ENCODE results near the gene UBE2L6. TPM values are rescaled to one million over a fixed set of nuclear protein-coding genes. Genes with fewer than 3 reads are reported as not detected.

Gene UBE2L6
- total and polyA plus RNA-seq, 4 donors, result 41.5 to 114 (median 88.2) TPM

DNA sequence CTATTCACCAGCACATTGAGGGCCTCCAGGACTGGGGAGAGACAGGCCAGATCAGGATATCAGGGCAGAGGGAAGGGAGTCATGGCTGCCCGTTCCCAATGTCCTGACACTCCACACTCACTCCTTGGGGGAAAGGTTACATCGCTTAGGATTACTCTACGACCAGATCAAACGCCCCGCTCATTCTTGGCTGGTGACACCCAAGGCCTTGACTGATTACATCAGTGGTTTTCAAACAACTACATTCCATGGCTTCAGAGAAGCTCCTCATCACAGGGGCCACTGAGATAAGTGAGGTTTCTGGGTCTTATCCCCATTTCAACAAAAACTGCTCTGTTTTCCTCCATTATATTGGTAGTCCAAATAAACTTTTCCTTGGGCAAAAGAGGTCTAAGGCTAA lies 15.0 kb downstream of the UBE2L6 start:
- H3K27me3 ChIP-seq (ENCODE audit: control insufficient read depth, insufficient read depth, low read length), result no peaks in the 10 kb centered on the region
- no peak for DNase-seq (ENCODE audit: low read depth in 4 of 6, low spot score in 6 of 6)
- no peak overlapping the region for H3K4me3 ChIP-seq (ENCODE audit: low read depth, low read length)
- no peaks in the 10 kb centered on the region for H3K4me1 ChIP-seq (ENCODE audit: control insufficient read depth, insufficient read depth, low read length)
- H3K27ac ChIP-seq (ENCODE audit: low read depth, low read length), result no peak overlapping the region
- WGBS (ENCODE audit: insufficient coverage), result 93% methylated on average over 4 of the region's 5 CpGs
- no peaks in the 10 kb centered on the region for H3K9me3 ChIP-seq (ENCODE audit: control insufficient read depth, insufficient read depth, low read length)
- peaks cover 78% of the 10 kb centered on the region for H3K36me3 ChIP-seq (ENCODE audit: control insufficient read depth, insufficient read depth, low read length)

DNA sequence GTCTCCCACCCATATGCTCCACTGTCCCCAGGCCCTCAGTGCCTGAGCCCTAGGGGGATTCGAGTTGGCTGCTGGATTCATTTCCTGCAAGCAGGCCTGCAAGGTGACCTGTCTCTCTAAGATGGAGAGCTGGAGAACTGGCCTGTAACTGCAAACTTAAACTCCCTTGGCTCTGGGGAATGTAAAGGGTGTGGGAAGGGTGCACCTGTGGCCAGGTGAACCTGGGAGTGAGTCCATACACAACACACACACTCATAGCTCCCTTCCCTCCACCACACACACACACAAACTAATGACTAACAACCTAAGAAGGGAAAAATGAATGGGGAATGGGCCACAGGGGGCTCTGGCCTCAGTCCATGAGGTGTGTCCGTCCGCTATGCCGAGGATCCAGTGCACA lies 15.5 kb downstream of the UBE2L6 start:
- H3K27me3 ChIP-seq (ENCODE audit: control insufficient read depth, insufficient read depth, low read length), result no peaks in the 10 kb centered on the region
- H3K9me3 ChIP-seq (ENCODE audit: control insufficient read depth, insufficient read depth, low read length), result no peaks in the 10 kb centered on the region
- peaks cover 78% of the 10 kb centered on the region for H3K36me3 ChIP-seq (ENCODE audit: control insufficient read depth, insufficient read depth, low read length)
- no peak overlapping the region for H3K27ac ChIP-seq (ENCODE audit: low read depth, low read length)
- 98% methylated on average over 4 of the region's 4 CpGs for WGBS (ENCODE audit: insufficient coverage)
- DNase-seq (ENCODE audit: low read depth in 4 of 6, low spot score in 6 of 6), result no peak
- no peaks in the 10 kb centered on the region for H3K4me1 ChIP-seq (ENCODE audit: control insufficient read depth, insufficient read depth, low read length)
- H3K4me3 ChIP-seq (ENCODE audit: low read depth, low read length), result no peak overlapping the region

DNA sequence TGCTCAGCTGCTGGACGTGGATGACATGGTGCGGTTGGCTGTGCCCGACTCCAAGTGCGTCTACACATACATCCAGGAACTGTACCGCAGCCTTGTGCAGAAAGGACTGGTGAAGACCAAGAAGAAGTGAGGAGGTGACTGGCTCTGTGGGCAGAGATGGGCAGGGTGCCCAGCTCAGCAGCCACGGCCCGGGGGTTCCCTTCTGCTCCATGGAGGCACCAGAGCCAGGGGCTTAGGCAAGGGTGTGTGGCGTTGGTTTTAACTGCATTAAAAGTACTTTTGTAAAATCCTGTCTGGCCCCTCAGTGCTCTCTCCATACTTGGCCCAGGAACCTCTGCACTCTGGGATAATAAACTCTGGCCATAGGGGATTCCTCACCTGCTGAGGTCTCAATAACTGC lies 17.5 kb downstream of the UBE2L6 start:
- 90% methylated on average over 2 of the region's 8 CpGs for WGBS (ENCODE audit: insufficient coverage)
- DNase-seq (ENCODE audit: low read depth in 4 of 6, low spot score in 6 of 6), result no peak
- Histone ChIP-seq H3K4me3 (ENCODE audit: low read depth, low read length) (no peak overlapping the region), H3K9me3 (ENCODE audit: control insufficient read depth, insufficient read depth, low read length) (no peaks in the 10 kb centered on the region), H3K27me3 (ENCODE audit: control insufficient read depth, insufficient read depth, low read length) (no peaks in the 10 kb centered on the region), H3K36me3 (ENCODE audit: control insufficient read depth, insufficient read depth, low read length) (peaks cover 77% of the 10 kb centered on the region), H3K27ac (ENCODE audit: low read depth, low read length) (no peak overlapping the region), H3K4me1 (ENCODE audit: control insufficient read depth, insufficient read depth, low read length) (no peaks in the 10 kb centered on the region)

DNA sequence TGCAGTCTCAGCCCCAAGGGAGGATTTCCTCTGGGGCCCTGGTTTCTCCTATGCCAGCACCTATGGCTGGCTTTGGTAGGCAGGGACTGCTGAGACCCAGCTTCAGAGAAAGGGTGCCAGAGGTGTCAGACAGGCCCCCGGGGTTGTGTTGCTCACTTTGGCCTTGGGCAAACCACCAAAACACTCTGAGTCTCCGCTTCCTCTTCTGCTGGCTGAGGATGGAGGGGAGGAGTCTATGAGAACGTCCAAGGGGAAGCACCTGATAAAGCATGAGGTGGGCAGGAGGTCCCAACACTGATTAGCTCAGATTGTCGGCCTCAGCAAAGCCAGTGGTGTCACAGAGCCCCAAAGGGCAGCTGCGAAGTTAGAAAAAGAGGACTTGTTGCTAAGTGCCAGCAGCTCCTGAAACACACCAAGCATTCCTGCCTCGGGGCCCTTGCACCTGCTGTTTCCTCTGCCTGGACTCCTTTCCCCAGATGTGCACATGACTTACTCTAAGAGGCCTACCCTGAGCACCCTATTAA lies 19.6 kb downstream of the UBE2L6 start:
- peaks cover 63% of the 10 kb centered on the region for H3K36me3 ChIP-seq (ENCODE audit: control insufficient read depth, insufficient read depth, low read length)
- no peaks in the 10 kb centered on the region for H3K9me3 ChIP-seq (ENCODE audit: control insufficient read depth, insufficient read depth, low read length)
- H3K4me1 ChIP-seq (ENCODE audit: control insufficient read depth, insufficient read depth, low read length), result no peaks in the 10 kb centered on the region
- DNase-seq (ENCODE audit: low read depth in 4 of 6, low spot score in 6 of 6), result no peak
- H3K4me3 ChIP-seq (ENCODE audit: low read depth, low read length), result no peak overlapping the region
- H3K27ac ChIP-seq (ENCODE audit: low read depth, low read length), result no peak overlapping the region
- WGBS (ENCODE audit: insufficient coverage), result 67% methylated on average over 5 of the region's 6 CpGs
- no peaks in the 10 kb centered on the region for H3K27me3 ChIP-seq (ENCODE audit: control insufficient read depth, insufficient read depth, low read length)

DNA sequence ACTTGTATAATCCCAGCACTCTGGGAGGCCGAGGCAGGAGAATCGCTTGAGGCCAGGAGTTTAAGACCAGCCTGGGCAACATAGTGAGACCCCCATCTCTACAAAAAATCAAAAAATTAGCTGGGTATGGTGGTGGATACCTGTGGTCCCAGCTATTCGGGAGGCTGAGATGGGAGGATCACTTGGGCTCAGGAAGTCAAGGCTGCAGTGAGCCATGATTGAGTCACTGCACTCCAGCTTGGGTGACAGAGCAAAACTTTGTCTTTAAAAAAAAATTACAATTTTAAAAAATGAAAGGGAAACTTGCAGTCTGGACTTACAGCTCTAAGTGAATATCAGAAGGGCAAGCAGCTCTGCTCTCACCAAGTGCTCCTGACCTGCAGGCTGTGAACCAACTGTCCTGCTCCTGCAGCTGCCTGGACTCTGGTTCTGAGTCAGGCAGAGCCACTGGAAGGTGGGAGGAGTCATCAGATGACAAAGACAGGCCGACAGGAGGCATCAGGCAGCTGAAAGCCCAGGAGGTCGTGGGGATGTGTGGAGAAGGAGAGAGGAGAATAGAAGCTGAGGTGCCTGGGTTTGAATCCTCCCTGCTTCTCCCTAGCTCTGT lies 20.5 kb downstream of the UBE2L6 start:
- no peaks in the 10 kb centered on the region for H3K4me1 ChIP-seq (ENCODE audit: control insufficient read depth, insufficient read depth, low read length)
- no peak overlapping the region for H3K27ac ChIP-seq (ENCODE audit: low read depth, low read length)
- no peaks in the 10 kb centered on the region for H3K9me3 ChIP-seq (ENCODE audit: control insufficient read depth, insufficient read depth, low read length)
- H3K36me3 ChIP-seq (ENCODE audit: control insufficient read depth, insufficient read depth, low read length), result peaks cover 54% of the 10 kb centered on the region
- H3K4me3 ChIP-seq (ENCODE audit: low read depth, low read length), result no peak overlapping the region
- no peak for DNase-seq (ENCODE audit: low read depth in 4 of 6, low spot score in 6 of 6)
- H3K27me3 ChIP-seq (ENCODE audit: control insufficient read depth, insufficient read depth, low read length), result no peaks in the 10 kb centered on the region
- WGBS (ENCODE audit: insufficient coverage), result 0% methylated on average over 1 of the region's 5 CpGs

DNA sequence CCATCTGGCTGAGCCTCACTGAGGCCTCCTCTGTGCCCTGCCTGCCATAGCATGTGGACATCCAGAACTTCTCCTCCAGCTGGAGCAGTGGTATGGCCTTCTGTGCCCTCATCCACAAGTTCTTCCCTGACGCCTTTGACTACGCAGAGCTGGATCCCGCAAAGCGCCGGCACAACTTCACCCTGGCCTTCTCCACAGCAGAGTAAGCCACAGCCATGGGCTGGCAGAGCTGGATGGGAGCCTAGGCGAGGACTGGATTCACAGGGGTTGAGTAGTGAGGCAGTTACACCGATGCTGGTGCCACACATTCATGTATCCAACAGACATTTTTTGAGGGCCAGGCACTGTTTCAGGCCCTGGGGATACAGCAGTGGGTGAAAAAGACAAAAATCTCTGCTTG lies 21.0 kb downstream of the UBE2L6 start:
- peaks cover 49% of the 10 kb centered on the region for H3K36me3 ChIP-seq (ENCODE audit: control insufficient read depth, insufficient read depth, low read length)
- H3K4me3 ChIP-seq (ENCODE audit: low read depth, low read length), result no peak overlapping the region
- no peaks in the 10 kb centered on the region for H3K27me3 ChIP-seq (ENCODE audit: control insufficient read depth, insufficient read depth, low read length)
- no peaks in the 10 kb centered on the region for H3K9me3 ChIP-seq (ENCODE audit: control insufficient read depth, insufficient read depth, low read length)
- no peaks in the 10 kb centered on the region for H3K4me1 ChIP-seq (ENCODE audit: control insufficient read depth, insufficient read depth, low read length)
- no peak overlapping the region for H3K27ac ChIP-seq (ENCODE audit: low read depth, low read length)
- DNase-seq (ENCODE audit: low read depth in 4 of 6, low spot score in 6 of 6), result no peak
- 100% methylated on average over 3 of the region's 7 CpGs for WGBS (ENCODE audit: insufficient coverage)

DNA sequence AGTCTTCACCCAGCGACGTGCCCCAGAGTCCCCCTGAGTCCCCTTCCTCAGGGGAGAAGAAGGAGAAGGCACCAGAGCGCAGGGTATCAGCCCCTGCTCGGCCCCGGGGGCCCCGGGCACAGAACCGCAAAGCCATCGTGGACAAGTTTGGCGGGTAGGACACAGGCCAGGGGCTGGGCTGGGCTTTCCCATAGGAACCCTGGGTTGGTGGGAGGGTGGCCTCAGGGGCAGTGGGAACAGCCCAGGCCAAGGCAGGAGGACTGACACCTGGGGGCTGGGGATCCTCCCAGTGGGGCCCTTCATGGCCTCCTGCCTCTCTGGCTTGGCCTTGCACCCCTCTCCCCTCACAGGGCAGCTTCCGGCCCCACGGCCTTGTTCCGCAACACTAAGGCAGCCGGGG lies 21.6 kb downstream of the UBE2L6 start:
- DNase-seq (ENCODE audit: low read depth in 4 of 6, low spot score in 6 of 6), result no peak
- Histone ChIP-seq H3K27ac (ENCODE audit: low read depth, low read length) (no peak overlapping the region), H3K4me1 (ENCODE audit: control insufficient read depth, insufficient read depth, low read length) (no peaks in the 10 kb centered on the region), H3K9me3 (ENCODE audit: control insufficient read depth, insufficient read depth, low read length) (no peaks in the 10 kb centered on the region), H3K4me3 (ENCODE audit: low read depth, low read length) (no peak overlapping the region), H3K36me3 (ENCODE audit: control insufficient read depth, insufficient read depth, low read length) (peaks cover 43% of the 10 kb centered on the region), H3K27me3 (ENCODE audit: control insufficient read depth, insufficient read depth, low read length) (no peaks in the 10 kb centered on the region)
- 86% methylated on average over 12 of the region's 13 CpGs for WGBS (ENCODE audit: insufficient coverage)

DNA sequence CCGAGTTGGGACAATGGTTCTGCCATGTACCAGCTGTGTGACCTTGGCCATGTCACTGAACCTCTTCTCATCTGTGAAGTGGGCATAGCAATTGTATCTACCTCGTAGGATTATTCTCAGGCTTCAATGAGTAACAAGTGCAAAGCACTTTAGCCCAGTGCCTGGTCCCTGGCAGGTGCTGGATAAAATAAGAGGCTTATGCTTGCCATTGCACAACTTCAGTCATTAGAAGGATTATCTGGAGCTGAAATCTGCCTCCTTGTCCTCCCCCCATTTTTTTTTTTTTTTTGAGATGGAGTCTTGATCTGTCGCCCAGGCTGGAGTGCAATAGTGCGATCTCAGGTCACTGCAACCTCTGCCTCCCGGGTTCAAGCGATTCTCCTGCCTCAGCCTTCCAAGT lies 22.9 kb downstream of the UBE2L6 start:
- no peak for DNase-seq (ENCODE audit: low read depth in 4 of 6, low spot score in 6 of 6)
- H3K9me3 ChIP-seq (ENCODE audit: control insufficient read depth, insufficient read depth, low read length), result no peaks in the 10 kb centered on the region
- H3K4me1 ChIP-seq (ENCODE audit: control insufficient read depth, insufficient read depth, low read length), result no peaks in the 10 kb centered on the region
- no peak overlapping the region for H3K27ac ChIP-seq (ENCODE audit: low read depth, low read length)
- WGBS (ENCODE audit: insufficient coverage), result 94% methylated on average over 5 of the region's 6 CpGs
- H3K36me3 ChIP-seq (ENCODE audit: control insufficient read depth, insufficient read depth, low read length), result peaks cover 35% of the 10 kb centered on the region
- no peak overlapping the region for H3K4me3 ChIP-seq (ENCODE audit: low read depth, low read length)
- H3K27me3 ChIP-seq (ENCODE audit: control insufficient read depth, insufficient read depth, low read length), result no peaks in the 10 kb centered on the region

DNA sequence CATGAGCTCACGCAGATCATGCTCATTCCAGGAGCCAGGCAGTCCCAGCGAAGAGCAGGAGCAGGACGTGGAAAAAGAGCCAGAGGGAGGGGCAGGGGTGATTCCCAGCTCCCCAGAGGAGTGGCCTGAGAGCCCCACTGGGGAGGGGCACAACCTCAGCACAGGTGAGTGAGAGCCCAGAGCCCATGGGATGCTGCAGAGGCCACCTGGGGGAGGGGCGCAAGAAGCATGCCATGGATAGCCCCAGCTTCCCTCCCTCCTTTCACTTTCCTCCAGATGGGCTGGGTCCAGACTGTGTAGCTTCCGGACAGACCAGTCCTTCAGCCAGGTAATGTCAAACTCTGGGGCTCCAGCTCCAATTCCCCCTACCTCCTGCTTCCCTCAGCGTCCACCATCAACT lies 23.9 kb downstream of the UBE2L6 start:
- Histone ChIP-seq H3K36me3 (ENCODE audit: control insufficient read depth, insufficient read depth, low read length) (peaks cover 29% of the 10 kb centered on the region), H3K4me3 (ENCODE audit: low read depth, low read length) (no peak overlapping the region), H3K27me3 (ENCODE audit: control insufficient read depth, insufficient read depth, low read length) (no peaks in the 10 kb centered on the region), H3K4me1 (ENCODE audit: control insufficient read depth, insufficient read depth, low read length) (no peaks in the 10 kb centered on the region), H3K9me3 (ENCODE audit: control insufficient read depth, insufficient read depth, low read length) (no peaks in the 10 kb centered on the region), H3K27ac (ENCODE audit: low read depth, low read length) (no peak overlapping the region)
- no peak for DNase-seq (ENCODE audit: low read depth in 4 of 6, low spot score in 6 of 6)
- WGBS (ENCODE audit: insufficient coverage), result 66% methylated on average over 6 of the region's 6 CpGs

DNA sequence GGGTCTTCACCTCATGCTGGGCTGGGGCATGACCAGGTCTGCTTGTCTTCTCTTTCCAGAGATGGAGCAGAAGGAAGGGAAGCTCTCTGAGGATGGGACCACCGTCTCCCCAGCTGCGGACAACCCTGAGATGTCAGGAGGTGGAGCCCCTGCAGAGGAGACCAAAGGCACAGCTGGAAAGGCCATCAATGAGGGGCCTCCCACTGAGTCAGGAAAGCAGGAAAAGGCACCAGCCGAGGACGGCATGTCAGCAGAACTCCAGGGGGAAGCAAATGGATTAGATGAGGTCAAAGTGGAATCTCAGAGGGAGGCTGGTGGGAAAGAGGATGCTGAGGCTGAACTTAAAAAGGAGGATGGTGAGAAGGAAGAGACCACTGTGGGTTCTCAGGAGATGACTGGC lies 24.9 kb downstream of the UBE2L6 start:
- Histone ChIP-seq H3K36me3 (ENCODE audit: control insufficient read depth, insufficient read depth, low read length) (peaks cover 25% of the 10 kb centered on the region), H3K9me3 (ENCODE audit: control insufficient read depth, insufficient read depth, low read length) (no peaks in the 10 kb centered on the region), H3K4me3 (ENCODE audit: low read depth, low read length) (no peak overlapping the region), H3K27me3 (ENCODE audit: control insufficient read depth, insufficient read depth, low read length) (no peaks in the 10 kb centered on the region), H3K4me1 (ENCODE audit: control insufficient read depth, insufficient read depth, low read length) (no peaks in the 10 kb centered on the region), H3K27ac (ENCODE audit: low read depth, low read length) (no peak overlapping the region)
- no peak for DNase-seq (ENCODE audit: low read depth in 4 of 6, low spot score in 6 of 6)
- WGBS (ENCODE audit: insufficient coverage), result 21% methylated on average over 4 of the region's 4 CpGs

Data from spinal cord (tissue), 10 donors.